HCT116 (cell line): ENCODE data around the gene C17orf67.

Experiments
- CTCF ChIP-seq, 3 experiments: fragments of 200-600 bp in 1 of 3; sonication (generic) in 1 of 3; IDR thresholded peaks in 2 of 3; conservative IDR thresholded peaks in 1 of 3; 2 replicates each; pipeline ENCODE4 v1.5.1; 2012 to 2017; ENCODE audit warnings: low read depth in 2 of 3, low read length in 2 of 3, antibody characterized with exemption in 1 of 3, borderline replicate concordance in 1 of 3, control low read depth in 1 of 3, mild to moderate bottlenecking in 1 of 3, mixed read lengths in 1 of 3, mixed run types in 1 of 3, moderate library complexity in 1 of 3; ENCODE audit not compliant: insufficient read depth in 1 of 3
- EZH2 ChIP-seq: fragments of 200-600 bp; sonication (generic); IDR thresholded peaks from 2 replicates; pipeline ENCODE4 v1.6.1; 2017; ENCODE audit warnings: antibody characterized with exemption, mixed run types
- JUND ChIP-seq: IDR thresholded peaks from 2 replicates; pipeline ENCODE4 v1.6.1; 2012
- SP1 ChIP-seq: IDR thresholded peaks from 2 replicates; pipeline ENCODE4 v1.6.1; 2012; ENCODE audit warnings: low read depth

- TF ChIP-seq JUND = no peak
- no peak for TF ChIP-seq EZH2
- no peak for TF ChIP-seq SP1
- TF ChIP-seq CTCF (IDR thresholded peaks at IDR 0.05 in 2 of 3, conservative IDR thresholded peaks at IDR 0.05 in 1 of 3; ENCODE audit: borderline replicate concordance in 1 of 3, insufficient read depth in 1 of 3, low read depth in 2 of 3, low read length in 2 of 3) = no peak
These were observed 14.7 kb downstream of the C17orf67 start for GRCh38 chr17:56819030-56819429.
